Stimulated activated naive CD4-positive, alpha-beta T cell (primary cell): ENCODE measurements around the gene CCNA2.

Source experiments
- DNase-seq, 6 experiments: peaks; one replicate each; lab custom pipeline; 2025; lab: John Stamatoyannopoulos, UW

The CCNA2 gene

GRCh38 chr4:121801715-121802075, 22.0 kb downstream of the CCNA2 start:
- no peak for DNase-seq

GRCh38 chr4:121800961-121801714, 22.5 kb downstream of the CCNA2 start, which contains the start of gene EXOSC9:
EXOSC9 (plus strand) TSS chr4:121801323; CDS start chr4:121801425, 102 bp downstream.
- peak; percentile 85 to 95 (median 91) for DNase-seq

- DNase-seq = no peak
These were observed 23.1 kb downstream of the CCNA2 start for GRCh38 chr4:121800638-121800960.

DNA sequence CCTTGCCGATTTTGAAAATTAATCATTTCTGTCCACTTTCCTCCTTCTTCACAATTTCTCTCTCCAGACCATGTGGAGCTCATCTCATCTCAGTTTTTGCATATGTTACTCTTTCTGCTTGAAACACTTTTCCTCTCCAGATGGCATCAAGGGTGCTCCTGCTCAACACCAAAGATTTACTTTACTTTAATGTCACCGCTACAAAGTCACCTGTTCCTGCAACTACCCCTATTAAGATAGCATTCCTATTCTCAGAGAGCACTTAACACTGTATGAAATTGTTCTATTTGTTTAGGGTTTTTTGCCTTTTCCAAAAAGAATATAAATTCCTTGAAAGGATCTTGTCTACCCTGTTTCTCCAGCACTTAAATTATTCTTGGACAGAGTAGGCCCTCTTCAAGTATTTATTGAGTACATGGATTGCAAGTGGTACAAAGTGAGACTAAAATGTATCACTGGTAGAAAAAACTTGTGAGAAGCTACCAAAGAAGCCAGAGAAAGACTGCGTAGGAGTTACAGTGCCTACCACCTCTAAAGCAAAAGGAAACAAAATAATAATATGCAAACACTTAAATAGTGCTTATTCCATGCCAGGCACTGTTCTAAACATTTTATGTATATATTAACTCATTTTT, 23.7 kb downstream of the CCNA2 start:
- peak in 1 of 6 experiments; percentile 23 for DNase-seq

- DNase-seq = no peak
These were observed 24.4 kb downstream of the CCNA2 start for GRCh38 chr4:121799208-121799823.

- no peak for DNase-seq
These were observed 27.4 kb downstream of the CCNA2 start for GRCh38 chr4:121796283-121796682.

GRCh38 chr4:121794505-121795188, 29.0 kb downstream of the CCNA2 start:
- DNase-seq = no peak

GRCh38 chr4:121792966-121793365, 30.7 kb downstream of the CCNA2 start:
- DNase-seq = no peak

DNA sequence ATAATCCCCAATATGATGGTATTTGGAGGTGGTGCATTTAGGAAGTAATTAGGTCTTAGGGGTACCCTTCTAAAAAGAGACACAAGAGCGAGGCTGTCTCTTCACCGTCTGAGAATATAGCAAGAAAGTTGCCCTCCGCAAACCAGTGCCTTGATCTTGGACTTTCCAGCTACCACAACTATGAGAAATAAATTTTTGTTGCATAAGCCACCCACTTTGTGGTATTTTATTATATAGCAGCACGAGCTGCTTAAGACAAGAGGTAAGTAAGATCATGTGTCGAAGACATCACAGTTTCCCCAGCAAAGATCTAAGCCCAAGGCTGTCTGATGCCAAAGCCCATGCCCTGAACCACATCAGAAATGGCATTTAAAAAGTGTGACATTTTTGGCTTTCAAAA, 32.2 kb downstream of the CCNA2 start:
- no peak for DNase-seq

DNA sequence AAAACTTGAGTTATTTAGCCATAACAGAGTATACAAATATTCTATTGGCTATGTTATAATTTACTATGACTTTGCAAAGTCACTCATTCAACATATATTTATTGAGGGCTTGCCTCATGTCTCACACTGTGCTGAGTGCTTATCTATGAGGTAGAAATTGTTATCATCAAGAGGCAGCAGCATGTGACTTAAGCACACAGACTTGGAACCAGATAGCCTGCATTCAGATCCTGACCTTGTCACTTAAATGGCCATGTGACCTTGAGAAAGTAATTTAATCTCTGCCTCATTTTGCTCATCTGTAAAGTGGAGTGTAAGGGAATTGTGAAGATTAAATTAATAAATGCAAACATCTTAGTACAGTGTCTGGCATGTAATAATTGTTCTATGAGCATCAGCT, 32.7 kb downstream of the CCNA2 start:
- no peak for DNase-seq

DNA sequence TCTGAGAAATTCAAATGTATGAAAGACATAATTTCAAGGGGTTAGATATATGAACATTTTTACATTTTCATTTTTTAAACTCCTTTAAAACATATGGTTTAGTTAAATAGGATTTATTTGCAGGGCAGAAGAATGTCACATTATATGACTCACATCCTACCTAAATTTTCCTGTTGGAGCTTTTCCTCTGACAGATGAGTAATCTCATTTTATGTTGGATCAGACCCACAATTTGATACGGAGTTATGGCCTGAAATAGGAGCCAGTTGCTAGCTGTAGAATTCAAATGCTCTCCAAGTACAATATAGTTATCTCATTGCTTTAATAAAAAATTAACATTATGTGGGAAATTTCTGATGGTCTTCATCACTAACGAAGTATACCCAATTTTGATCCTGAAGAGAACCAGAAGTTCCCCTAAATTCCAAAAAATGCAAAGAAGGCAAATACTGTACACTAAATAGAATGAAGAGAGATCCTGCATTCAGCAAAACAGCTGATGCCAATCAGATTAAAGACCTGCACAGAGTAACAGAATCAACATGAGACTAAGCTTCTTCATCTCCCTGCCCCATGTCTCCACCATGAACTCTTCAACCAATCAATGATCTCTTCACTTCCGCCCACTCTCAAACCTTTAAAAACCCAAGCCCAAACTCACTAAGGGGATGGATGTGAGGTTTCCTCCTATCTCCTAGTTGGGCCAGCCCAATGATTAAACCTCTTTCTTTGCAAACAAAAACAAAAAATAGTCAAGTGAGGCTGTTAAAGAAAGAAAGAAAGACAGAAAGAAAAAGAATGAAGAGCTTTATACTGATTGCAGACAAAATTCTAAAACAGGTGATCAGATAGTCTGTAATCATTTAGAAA, 33.5 kb downstream of the CCNA2 start:
- no peak for DNase-seq

DNA sequence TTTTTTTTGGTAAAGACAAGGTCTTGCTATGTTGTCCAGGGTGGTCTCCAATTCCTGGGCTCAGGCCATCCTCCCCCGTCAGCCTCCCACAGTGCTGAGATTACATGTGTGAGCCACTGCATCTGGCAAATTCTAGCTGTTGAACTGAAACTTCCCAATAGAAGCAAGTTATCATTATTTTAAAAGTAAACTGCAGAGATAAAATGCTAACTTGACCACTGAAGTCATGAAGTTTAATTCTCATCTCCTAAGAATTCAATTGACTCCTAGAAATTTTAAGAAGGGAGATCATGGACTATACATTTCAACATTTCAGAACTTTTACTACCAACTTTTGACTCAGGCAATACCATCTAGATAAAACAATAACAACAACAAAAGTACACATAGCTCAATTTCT, 34.2 kb downstream of the CCNA2 start:
- DNase-seq = no peak

DNA sequence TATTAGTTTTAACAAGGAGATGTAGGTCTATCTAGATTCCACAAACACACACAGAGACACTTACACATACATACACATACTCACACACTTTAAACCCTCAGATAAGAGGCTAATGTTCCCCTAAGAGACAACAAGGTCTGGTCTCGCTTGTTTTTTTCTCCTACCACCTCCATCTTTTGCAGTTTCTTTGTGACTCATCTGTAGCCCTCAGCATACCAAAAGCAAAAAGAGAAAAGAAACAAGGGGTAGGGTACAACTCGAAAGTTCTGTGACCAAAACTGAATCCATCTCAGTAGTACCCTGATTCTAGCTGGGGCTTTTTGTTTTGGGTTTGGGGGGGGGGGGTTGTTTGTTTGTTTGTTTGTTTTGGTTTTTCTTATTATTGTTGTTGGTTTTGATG, 34.8 kb downstream of the CCNA2 start:
- DNase-seq = no peak

GRCh38 chr4:121786221-121786620, 37.5 kb downstream of the CCNA2 start:
- no peak for DNase-seq

- DNase-seq = no peak
These were observed 38.2 kb downstream of the CCNA2 start for GRCh38 chr4:121785479-121785878.

DNA sequence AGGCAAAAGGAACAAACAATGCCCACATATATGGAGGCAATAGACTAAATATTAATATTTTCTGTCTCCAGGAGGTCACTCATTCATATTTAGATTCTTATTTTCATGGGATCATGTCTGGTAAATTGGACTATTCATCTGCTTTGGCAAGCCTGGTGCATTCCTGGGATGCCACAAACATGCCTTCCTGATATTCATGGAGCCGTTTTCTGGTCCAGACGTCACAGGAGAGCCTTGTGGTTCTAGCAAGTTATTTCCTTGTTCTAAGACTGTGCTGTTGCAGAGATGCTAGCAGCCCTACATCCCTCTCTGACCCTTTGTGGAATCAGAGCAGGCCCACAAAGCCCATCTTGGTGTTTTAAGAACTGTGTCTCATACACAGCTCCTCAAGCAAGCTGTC, 38.7 kb downstream of the CCNA2 start:
- DNase-seq = no peak

- DNase-seq = no peak
These were observed 39.3 kb downstream of the CCNA2 start for GRCh38 chr4:121784401-121784800.

- DNase-seq = no peak
These were observed 40.5 kb downstream of the CCNA2 start for GRCh38 chr4:121783210-121783609.

- DNase-seq = no peak
These were observed 44.6 kb downstream of the CCNA2 start for GRCh38 chr4:121778991-121779628.

- DNase-seq = no peak
These were observed 46.1 kb downstream of the CCNA2 start for GRCh38 chr4:121777625-121778024.
